ENCODE data around the gene NCAN.

Gene NCAN

GRCh38 chr19:19269952-19270694 lies 58.4 kb downstream of the NCAN start:
- DNase-seq (ENCODE audit: low read depth in 2 of 2) = no peak
- no peak for TF ChIP-seq CTCF (IDR thresholded peaks at IDR 0.05; ENCODE audit: low read depth, low read length)
- H3K4me3 ChIP-seq (replicated peaks in 1 of 2; ENCODE audit: low read depth in 2 of 2, low read length in 2 of 2) = no peak overlapping the region

- TF ChIP-seq CTCF (IDR thresholded peaks at IDR 0.05; ENCODE audit: low read depth, low read length) = no peak
These were observed 59.2 kb downstream of the NCAN start for GRCh38 chr19:19270749-19271571.

GRCh38 chr19:19271828-19272599 lies 60.3 kb downstream of the NCAN start:
- TF ChIP-seq CTCF (IDR thresholded peaks at IDR 0.05; ENCODE audit: low read depth, low read length) = no peak
- DNase-seq (ENCODE audit: low read depth in 2 of 2) = no peak
- no peak overlapping the region for H3K4me3 ChIP-seq (replicated peaks in 1 of 2; ENCODE audit: low read depth in 2 of 2, low read length in 2 of 2)

More at GRCh38 chr19:19270749-19271571, 59.2 kb downstream of the NCAN start:
- DNase-seq (ENCODE audit: low read depth in 2 of 2) = no peak
- H3K4me3 ChIP-seq (replicated peaks in 1 of 2; ENCODE audit: low read depth in 2 of 2, low read length in 2 of 2) = no peak overlapping the region

- no peak for TF ChIP-seq CTCF (IDR thresholded peaks at IDR 0.05; ENCODE audit: low read depth, low read length)
- H3K4me3 ChIP-seq (replicated peaks in 1 of 2; ENCODE audit: low read depth in 2 of 2, low read length in 2 of 2) = no peak overlapping the region
- DNase-seq (ENCODE audit: low read depth in 2 of 2) = no peak
These were observed 62.4 kb downstream of the NCAN start for GRCh38 chr19:19274146-19274545.

GRCh38 chr19:19274716-19275565 lies 63.2 kb downstream of the NCAN start:
- no peak for TF ChIP-seq CTCF (IDR thresholded peaks at IDR 0.05; ENCODE audit: low read depth, low read length)
- DNase-seq (ENCODE audit: low read depth in 2 of 2) = no peak

GRCh38 chr19:19276386-19276785 lies 64.6 kb downstream of the NCAN start:
- no peak for TF ChIP-seq CTCF (IDR thresholded peaks at IDR 0.05; ENCODE audit: low read depth, low read length)
- peak; percentile 80 to 85 for DNase-seq (ENCODE audit: low read depth in 2 of 2)
- no peak overlapping the region for H3K4me3 ChIP-seq (replicated peaks in 1 of 2; ENCODE audit: low read depth in 2 of 2, low read length in 2 of 2)

More at GRCh38 chr19:19274716-19275565, 63.2 kb downstream of the NCAN start:
- no peak overlapping the region for H3K4me3 ChIP-seq (replicated peaks in 1 of 2; ENCODE audit: low read depth in 2 of 2, low read length in 2 of 2)

Data from cardiac fibroblast (primary cell).